Activated naive CD8-positive, alpha-beta T cell treated with anti-CD3 and anti-CD28 coated beads, Interleukin-2, amount 50 U/mL, for 24 hours (primary cell): Measurements from ENCODE around the gene IMPA2.
A peak's percentile ranks its signal among the peaks of the same experiment; 100 is the strongest.

Experiments
- ATAC-seq: fragments of 150-1000 bp; cut with Tn5 transposase; one replicate; pipeline ENCODE4 v1.10.0; 2021
- DNase-seq: peaks from one replicate; pipeline ENCODE4 v3.0.0; 2021
- H3K27ac Mint-ChIP-seq: one replicate; pipeline ENCODE4 v1.8.0; 2021; ENCODE audit warnings: mild to moderate bottlenecking, mixed read lengths
- H3K27me3 Mint-ChIP-seq: one replicate; pipeline ENCODE4 v1.8.0; 2021; ENCODE audit warnings: mixed read lengths
- H3K36me3 Mint-ChIP-seq: one replicate; pipeline ENCODE4 v1.8.0; 2021; ENCODE audit warnings: low read depth, mixed read lengths
- H3K4me1 Mint-ChIP-seq: one replicate; pipeline ENCODE4 v1.8.0; 2021; ENCODE audit warnings: mixed read lengths
- H3K4me3 Mint-ChIP-seq: one replicate; pipeline ENCODE4 v1.8.0; 2021; ENCODE audit warnings: mild to moderate bottlenecking, moderate library complexity, mixed read lengths
- H3K9me3 Mint-ChIP-seq: one replicate; pipeline ENCODE4 v1.8.0; 2021; ENCODE audit warnings: mixed read lengths

The IMPA2 gene

GRCh38 chr18:12046046-12046750, 64.9 kb downstream of the IMPA2 start:
- peaks cover 21% of the 10 kb centered on the region for H3K4me1 Mint-ChIP-seq
- DNase-seq = no peak
- peaks cover 4% of the 10 kb centered on the region for H3K27me3 Mint-ChIP-seq
- no peaks in the 10 kb centered on the region for H3K9me3 Mint-ChIP-seq
- no peak overlapping the region for H3K4me3 Mint-ChIP-seq
- ATAC-seq = no peak
- H3K27ac Mint-ChIP-seq = no peak overlapping the region
- H3K36me3 Mint-ChIP-seq = no peaks in the 10 kb centered on the region

DNA sequence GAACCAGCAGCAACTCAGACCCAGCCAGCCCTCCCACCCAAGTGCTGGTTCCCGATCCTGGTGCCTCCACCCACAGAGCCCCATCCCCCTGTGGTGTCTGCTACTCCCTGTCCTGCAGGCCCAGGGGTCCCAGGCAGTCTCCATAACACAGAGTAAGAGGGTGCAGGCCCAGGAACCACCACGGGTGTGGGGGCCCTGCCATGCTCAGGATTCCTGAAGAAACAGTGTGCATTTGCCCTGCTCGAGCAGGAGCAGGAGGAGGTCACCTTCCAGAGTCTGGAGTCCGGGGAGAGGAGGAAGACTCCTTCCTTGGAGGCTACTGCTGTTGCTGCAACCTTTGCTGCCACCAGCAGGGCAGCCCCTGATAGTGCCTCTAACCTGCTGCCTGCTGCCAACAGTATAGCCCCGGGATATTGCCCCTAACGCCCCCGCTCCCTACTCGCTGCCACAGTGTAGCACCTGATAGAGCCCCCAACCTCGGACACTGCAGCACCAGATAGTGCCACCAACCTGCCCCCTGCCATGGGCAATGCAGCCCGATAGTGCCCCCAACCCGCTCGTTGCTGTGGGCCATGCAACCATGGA, 65.5 kb downstream of the IMPA2 start:
- Mint-ChIP-seq H3K27ac (no peak overlapping the region), H3K9me3 (no peaks in the 10 kb centered on the region), H3K4me3 (no peak overlapping the region), H3K36me3 (no peaks in the 10 kb centered on the region), H3K4me1 (peaks cover 15% of the 10 kb centered on the region), H3K27me3 (peaks cover 4% of the 10 kb centered on the region)
- no peak for ATAC-seq
- DNase-seq = no peak

GRCh38 chr18:12048010-12048826, 66.9 kb downstream of the IMPA2 start:
- H3K27ac Mint-ChIP-seq = no peak overlapping the region
- peak; percentile 9 for ATAC-seq

GRCh38 chr18:12048827-12049175, 67.5 kb downstream of the IMPA2 start:
- Mint-ChIP-seq H3K27ac (no peak overlapping the region), H3K27me3 (peaks cover 2% of the 10 kb centered on the region), H3K9me3 (no peaks in the 10 kb centered on the region), H3K4me3 (no peak overlapping the region), H3K4me1 (peaks cover 15% of the 10 kb centered on the region), H3K36me3 (no peaks in the 10 kb centered on the region)
- peak; percentile 48 for ATAC-seq
- no peak for DNase-seq

More at GRCh38 chr18:12048010-12048826, 66.9 kb downstream of the IMPA2 start:
- Mint-ChIP-seq H3K27me3 (peaks cover 2% of the 10 kb centered on the region), H3K36me3 (no peaks in the 10 kb centered on the region), H3K4me3 (no peak overlapping the region), H3K9me3 (no peaks in the 10 kb centered on the region), H3K4me1 (peaks cover 15% of the 10 kb centered on the region)
- DNase-seq = no peak

GRCh38 chr18:12049978-12050811, 68.9 kb downstream of the IMPA2 start:
- DNase-seq = no peak
- ATAC-seq = no peak
- peaks cover 2% of the 10 kb centered on the region for H3K27me3 Mint-ChIP-seq
- no peaks in the 10 kb centered on the region for H3K36me3 Mint-ChIP-seq
- peaks cover 15% of the 10 kb centered on the region for H3K4me1 Mint-ChIP-seq
- no peak overlapping the region for H3K4me3 Mint-ChIP-seq
- H3K9me3 Mint-ChIP-seq = no peaks in the 10 kb centered on the region
- no peak overlapping the region for H3K27ac Mint-ChIP-seq

GRCh38 chr18:12052866-12053265, 71.6 kb downstream of the IMPA2 start:
- no peak for DNase-seq
- Mint-ChIP-seq H3K36me3 (no peaks in the 10 kb centered on the region), H3K27me3 (peaks cover 2% of the 10 kb centered on the region), H3K4me1 (peaks cover 15% of the 10 kb centered on the region), H3K27ac (no peak overlapping the region), H3K9me3 (no peaks in the 10 kb centered on the region), H3K4me3 (no peak overlapping the region)
- ATAC-seq = no peak

DNA sequence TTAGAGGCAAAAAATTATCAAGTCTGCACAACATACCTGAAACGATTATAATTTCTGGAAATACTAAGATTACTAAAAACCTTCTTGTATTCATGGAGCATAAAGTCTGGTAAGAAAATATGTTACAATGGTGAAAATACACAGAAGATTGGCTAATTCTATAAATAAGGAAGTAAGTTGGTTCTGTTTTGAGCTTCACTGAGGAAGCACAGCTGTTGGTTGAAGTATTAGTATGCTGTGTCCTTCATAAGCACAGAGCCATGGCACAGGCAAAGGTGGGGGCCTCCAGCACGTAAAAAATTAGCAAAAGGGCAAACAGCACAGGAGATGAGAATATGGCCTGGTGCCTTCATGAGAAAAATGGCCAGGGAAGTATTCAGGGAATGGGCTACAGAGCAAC, 72.0 kb downstream of the IMPA2 start:
- Mint-ChIP-seq H3K27ac (no peak overlapping the region), H3K36me3 (no peaks in the 10 kb centered on the region), H3K27me3 (peaks cover 2% of the 10 kb centered on the region), H3K4me1 (peaks cover 15% of the 10 kb centered on the region), H3K4me3 (no peak overlapping the region), H3K9me3 (no peaks in the 10 kb centered on the region)
- no peak for ATAC-seq
- DNase-seq = no peak

DNA sequence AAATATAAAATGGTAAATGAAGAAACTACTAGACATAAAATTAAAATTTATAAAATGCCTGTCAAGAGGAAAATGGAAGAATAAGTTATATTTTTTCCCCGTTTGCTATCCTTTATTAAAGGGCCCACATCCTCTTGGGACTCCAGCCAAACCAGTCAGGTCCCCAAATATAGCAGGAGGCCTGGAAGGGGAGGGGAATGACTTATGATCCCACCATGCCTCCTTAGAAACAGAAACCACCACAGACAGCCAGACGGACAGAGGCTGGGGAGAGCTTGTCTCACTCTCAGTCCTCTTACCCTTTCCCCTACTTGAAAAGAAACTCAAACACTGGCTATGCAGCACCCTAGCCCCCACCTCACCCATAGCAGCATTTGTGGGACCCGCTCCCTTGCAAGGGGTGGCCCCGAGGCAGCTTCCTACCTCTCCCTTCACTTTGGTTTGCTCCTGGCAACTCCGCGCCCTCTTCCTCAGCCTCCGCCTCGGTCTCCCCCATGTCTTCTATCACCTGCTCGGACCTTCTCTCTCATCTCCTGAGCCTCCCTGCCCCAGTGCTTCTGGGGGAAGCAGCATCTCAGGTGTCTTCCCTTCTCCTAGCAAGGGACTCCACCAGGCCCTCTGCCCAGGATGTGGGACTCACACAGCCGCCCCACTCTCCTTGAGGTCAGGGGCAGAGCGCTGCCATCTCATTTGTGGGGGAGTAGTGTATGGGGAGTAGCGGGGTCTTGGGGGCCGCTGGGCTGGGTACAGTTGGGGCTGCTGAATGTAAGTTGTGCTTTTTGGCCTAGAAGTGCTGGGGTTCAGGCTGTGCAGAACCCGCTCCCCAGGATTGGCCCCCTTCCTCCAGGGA, 75.0 kb downstream of the IMPA2 start:
- Mint-ChIP-seq H3K27ac (no peak overlapping the region), H3K27me3 (no peaks in the 10 kb centered on the region), H3K4me1 (no peaks in the 10 kb centered on the region), H3K9me3 (no peaks in the 10 kb centered on the region), H3K4me3 (no peak overlapping the region), H3K36me3 (no peaks in the 10 kb centered on the region)
- DNase-seq (no peak), ATAC-seq (no peak)

DNA sequence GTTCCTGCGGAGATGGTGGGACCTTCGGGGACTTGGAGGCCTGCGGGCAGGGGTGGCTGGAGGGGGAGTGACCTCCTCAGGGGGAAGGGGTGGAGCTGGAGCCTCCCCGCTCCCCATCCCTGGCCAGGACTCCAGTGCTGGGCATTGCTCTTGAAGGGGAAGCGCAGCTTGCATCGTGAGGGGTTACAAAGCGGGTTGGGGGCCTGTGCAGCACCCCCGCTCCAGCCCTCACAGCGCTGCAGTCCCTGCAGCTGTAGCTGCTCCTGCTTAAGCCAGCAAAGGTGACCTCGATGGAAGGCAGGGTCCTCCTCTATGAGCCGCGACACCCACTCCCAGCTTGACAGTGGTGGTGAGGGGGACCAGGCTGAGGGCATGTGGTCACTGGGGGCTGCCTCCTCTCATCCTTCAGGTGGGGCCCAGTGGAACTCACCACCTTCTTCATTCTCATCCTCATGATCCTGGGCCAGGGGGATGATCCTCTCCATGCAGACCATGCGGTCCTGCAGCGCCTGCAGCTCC, 75.6 kb downstream of the IMPA2 start:
- no peak for ATAC-seq
- H3K4me3 Mint-ChIP-seq = no peak overlapping the region

DNA sequence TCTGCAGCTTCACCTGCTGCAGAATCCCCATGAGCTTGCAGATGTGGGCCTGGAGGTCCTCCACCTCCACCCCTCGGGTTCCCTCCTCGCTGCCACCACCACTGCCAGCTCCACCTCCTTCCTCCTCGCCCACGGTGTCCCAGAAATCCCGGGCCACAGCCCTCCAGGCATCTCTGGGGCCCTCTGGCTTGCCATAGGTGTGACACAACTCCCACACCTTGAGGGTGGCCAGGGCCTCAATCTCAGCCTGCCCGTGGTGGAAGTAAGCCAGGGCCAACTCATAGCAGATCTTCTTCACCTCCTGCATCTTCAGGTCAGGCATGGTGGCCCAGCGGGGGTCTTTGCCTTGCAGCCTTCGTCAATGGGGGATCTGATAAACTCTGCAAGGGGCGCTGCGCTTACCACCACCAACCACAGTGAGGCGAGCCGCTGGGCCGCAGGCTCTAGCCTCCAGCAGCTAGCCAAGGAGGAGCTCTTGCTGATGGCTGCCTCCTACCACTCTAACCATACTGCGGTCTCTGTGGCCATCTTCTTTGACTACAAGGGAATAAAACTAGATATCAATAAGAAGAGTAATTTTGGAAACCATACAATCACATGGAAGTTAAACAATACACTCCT, 76.2 kb downstream of the IMPA2 start:
- H3K4me3 Mint-ChIP-seq = no peak overlapping the region
- no peak for DNase-seq
- H3K9me3 Mint-ChIP-seq = no peaks in the 10 kb centered on the region
- H3K36me3 Mint-ChIP-seq = no peaks in the 10 kb centered on the region
- no peaks in the 10 kb centered on the region for H3K4me1 Mint-ChIP-seq
- ATAC-seq = no peak
- H3K27ac Mint-ChIP-seq = no peak overlapping the region
- no peaks in the 10 kb centered on the region for H3K27me3 Mint-ChIP-seq

More for the DNA sequence above, 75.6 kb downstream of the IMPA2 start:
- H3K9me3 Mint-ChIP-seq = no peaks in the 10 kb centered on the region
- no peaks in the 10 kb centered on the region for H3K36me3 Mint-ChIP-seq
- no peak for DNase-seq
- no peaks in the 10 kb centered on the region for H3K4me1 Mint-ChIP-seq
- H3K27ac Mint-ChIP-seq = no peak overlapping the region
- no peaks in the 10 kb centered on the region for H3K27me3 Mint-ChIP-seq

DNA sequence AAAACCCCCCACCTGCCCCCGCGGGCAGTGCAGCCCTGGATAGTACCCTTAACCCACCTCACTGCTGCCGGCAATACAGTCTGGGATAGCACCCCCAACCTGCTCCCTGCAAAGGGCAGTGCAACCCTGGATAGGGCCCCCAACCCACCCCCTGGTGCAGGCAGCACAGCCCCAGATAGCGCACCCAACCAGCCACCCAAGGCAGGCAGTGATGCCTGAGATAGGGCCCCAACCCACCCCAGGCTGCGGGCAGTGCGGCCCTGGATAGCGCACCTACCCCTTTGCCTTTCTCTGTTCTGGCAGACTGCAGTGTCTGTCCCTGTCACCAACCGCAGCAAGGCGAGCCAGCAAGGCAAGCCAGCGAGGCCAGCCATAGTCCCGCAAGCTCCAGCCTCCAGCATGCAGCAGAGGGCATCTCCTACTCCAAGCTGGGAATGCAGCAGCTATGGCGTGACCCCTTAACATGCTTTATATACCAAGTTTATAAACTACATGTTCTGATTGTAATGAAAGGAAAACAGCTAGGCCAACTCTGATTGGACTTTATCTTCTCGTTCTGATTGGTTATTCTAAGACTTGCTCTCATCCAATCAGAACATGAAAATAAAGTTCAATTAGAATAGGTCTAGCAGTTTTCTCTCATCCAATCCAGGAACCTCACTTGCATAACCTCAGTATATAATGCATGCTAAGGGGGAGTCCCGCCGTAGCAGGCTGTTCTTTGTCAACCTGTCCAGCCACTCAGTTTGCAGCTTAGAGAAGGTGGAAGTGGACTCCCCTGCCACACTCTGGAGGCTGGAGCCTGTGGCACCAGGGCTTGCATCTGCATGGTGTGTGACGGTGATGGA, 78.3 kb downstream of the IMPA2 start:
- Mint-ChIP-seq H3K4me1 (no peaks in the 10 kb centered on the region), H3K27me3 (no peaks in the 10 kb centered on the region), H3K9me3 (no peaks in the 10 kb centered on the region), H3K4me3 (no peak overlapping the region), H3K27ac (no peak overlapping the region), H3K36me3 (no peaks in the 10 kb centered on the region)
- DNase-seq (no peak), ATAC-seq (peak; percentile 27)

GRCh38 chr18:12060182-12060870, 79.0 kb downstream of the IMPA2 start:
- H3K27ac Mint-ChIP-seq = no peak overlapping the region

More at GRCh38 chr18:12060182-12060870, 79.0 kb downstream of the IMPA2 start:
- DNase-seq (no peak), ATAC-seq (no peak)
- no peak overlapping the region for H3K4me3 Mint-ChIP-seq
- H3K4me1 Mint-ChIP-seq = no peaks in the 10 kb centered on the region
- no peaks in the 10 kb centered on the region for H3K36me3 Mint-ChIP-seq
- H3K9me3 Mint-ChIP-seq = no peaks in the 10 kb centered on the region
- H3K27me3 Mint-ChIP-seq = no peaks in the 10 kb centered on the region
